ENCODE measurements around the gene CDKAL1. TPM values are rescaled to one million over a fixed set of nuclear protein-coding genes. Genes with fewer than 3 reads are reported as not detected.

The CDKAL1 gene
- total and polyA plus RNA-seq, 2 donors (not counting 3 experiments of a cell fraction or from before 2014, with no cell fraction given), result 6.1 to 20.5 TPM

DNA sequence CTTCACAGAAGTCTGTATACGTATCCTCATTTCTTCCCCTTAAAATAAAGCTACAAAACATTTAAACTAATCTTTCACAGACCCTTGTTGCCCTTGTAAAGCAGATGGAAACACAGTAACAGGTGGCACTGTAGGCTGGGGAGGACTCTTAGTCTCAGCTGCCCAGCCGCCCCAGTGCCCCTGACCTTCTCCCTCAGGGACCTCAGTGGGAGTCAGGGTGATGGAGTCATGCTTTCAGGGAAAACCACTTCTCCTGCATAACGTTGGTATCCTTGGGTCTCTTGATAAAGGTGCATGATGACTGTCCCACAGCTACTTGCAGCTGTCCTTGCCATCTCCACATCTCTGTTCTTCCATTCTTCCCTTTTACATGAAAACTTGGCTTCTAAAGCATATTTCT lies 198.6 kb downstream of the CDKAL1 start:
- CTCF ChIA-PET, result interaction anchor here (1.0 kb wide), 1 partner anchor 9 kb away, joined by 3 read pairs; no protein-coding TSS in a partner anchor
- Histone ChIP-seq H3K9me1 (replicated peaks; ENCODE audit: control insufficient read depth, extremely low read depth, insufficient read depth, low read length) (no peaks in the 10 kb centered on the region), H3K79me2 (ENCODE audit: control insufficient read depth, insufficient read depth, low read length) (no peaks in the 10 kb centered on the region), H3K9ac (replicated peaks; ENCODE audit: extremely low read depth, insufficient read depth, low read length) (no peak overlapping the region), H4K20me1 (replicated peaks; ENCODE audit: control insufficient read depth, extremely low read depth, insufficient read depth, low read length) (no peaks in the 10 kb centered on the region), H3K9me3 (replicated peaks; ENCODE audit: control insufficient read depth, insufficient read depth, low read length) (no peaks in the 10 kb centered on the region), H3K27ac (ENCODE audit: insufficient read depth, low read depth, low read length) (no peak overlapping the region), H2AFZ (ENCODE audit: low read depth, low read length) (no peak overlapping the region), H3K36me3 (ENCODE audit: control insufficient read depth in 2 of 2, extremely low read depth in 1 of 2, insufficient read depth in 2 of 2, low read length in 2 of 2) (no peaks in the 10 kb centered on the region), H3K4me2 (ENCODE audit: insufficient read depth, low read length) (no peak overlapping the region), H3K27me3 (ENCODE audit: control insufficient read depth in 2 of 2, insufficient read depth in 2 of 2, low read length in 2 of 2) (no peaks in the 10 kb centered on the region), H3K4me1 (ENCODE audit: control insufficient read depth, extremely low read depth, insufficient read depth, low read length) (no peaks in the 10 kb centered on the region), H3K4me3 (replicated peaks in 1 of 3; ENCODE audit: insufficient read depth in 1 of 3, low read depth in 1 of 3, low read length in 3 of 3) (no peak overlapping the region)
- no peak for DNase-seq (ENCODE audit: low read depth, low spot score)
- no peak for TF ChIP-seq CTCF (IDR thresholded peaks at IDR 0.05; ENCODE audit: extremely low read depth in 1 of 2, insufficient read depth in 1 of 2, low read depth in 1 of 2, low read length in 2 of 2)
- no peak for TF ChIP-seq FOS (IDR thresholded peaks at IDR 0.05; ENCODE audit: borderline replicate concordance, insufficient read depth, low read length)
- no peak for TF ChIP-seq EZH2 (IDR thresholded peaks at IDR 0.05; ENCODE audit: borderline replicate concordance, low read depth, low read length, severe bottlenecking)
- TF ChIP-seq GATA2 (IDR thresholded peaks at IDR 0.05; ENCODE audit: insufficient read depth, insufficient read length, low read depth, low read length), result no peak
- no peak for TF ChIP-seq POLR2AphosphoS5 (IDR thresholded peaks at IDR 0.05; ENCODE audit: insufficient read depth, low read depth, low read length)
- no peak for TF ChIP-seq POLR2A (IDR thresholded peaks at IDR 0.05; ENCODE audit: low read depth, low read length)
- dilution Hi-C loops (cut with MboI; ENCODE audit: extremely low pct_ligation_motif_present, low sequenced_read_pairs) (no loop called here), intact Hi-C loops (cut with micrococcal nuclease) (no loop called here)
- POLR2A ChIA-PET, result no interaction called here
- no TSS peak for BruUV-seq (replicated peaks)
- FAIRE-seq, result no peak

GRCh38 chr6:20737912-20738311 lies 203.7 kb downstream of the CDKAL1 start:
- H3K27me3 ChIP-seq (ENCODE audit: control insufficient read depth in 2 of 2, insufficient read depth in 2 of 2, low read length in 2 of 2), result no peaks in the 10 kb centered on the region
- H2AFZ ChIP-seq (ENCODE audit: low read depth, low read length), result no peak overlapping the region
- CTCF ChIA-PET, result no interaction called here
- POLR2A ChIA-PET, result no interaction called here
- FAIRE-seq (no peak), DNase-seq (ENCODE audit: low read depth, low spot score) (no peak)
- H3K4me2 ChIP-seq (ENCODE audit: insufficient read depth, low read length), result no peak overlapping the region
- no peak overlapping the region for H3K4me3 ChIP-seq (replicated peaks in 1 of 3; ENCODE audit: insufficient read depth in 1 of 3, low read depth in 1 of 3, low read length in 3 of 3)
- H3K79me2 ChIP-seq (ENCODE audit: control insufficient read depth, insufficient read depth, low read length), result no peaks in the 10 kb centered on the region
- H3K9me3 ChIP-seq (replicated peaks; ENCODE audit: control insufficient read depth, insufficient read depth, low read length), result no peaks in the 10 kb centered on the region
- H4K20me1 ChIP-seq (replicated peaks; ENCODE audit: control insufficient read depth, extremely low read depth, insufficient read depth, low read length), result no peaks in the 10 kb centered on the region
- intact Hi-C loops (cut with micrococcal nuclease), result no loop called here
- TF ChIP-seq MAX (IDR thresholded peaks at IDR 0.05; ENCODE audit: insufficient read depth, insufficient read length) (no peak), POLR2AphosphoS5 (IDR thresholded peaks at IDR 0.05; ENCODE audit: insufficient read depth, low read depth, low read length) (no peak), POLR2A (IDR thresholded peaks at IDR 0.05; ENCODE audit: low read depth, low read length) (no peak), GATA2 (IDR thresholded peaks at IDR 0.05; ENCODE audit: insufficient read depth, insufficient read length, low read depth, low read length) (no peak), JUN (IDR thresholded peaks at IDR 0.05; ENCODE audit: borderline replicate concordance, insufficient read depth, insufficient read length, low read depth) (no peak), MYC (IDR thresholded peaks at IDR 0.05; ENCODE audit: low read depth, low read length) (no peak), CTCF (IDR thresholded peaks at IDR 0.05; ENCODE audit: extremely low read depth in 1 of 2, insufficient read depth in 1 of 2, low read depth in 1 of 2, low read length in 2 of 2) (no peak), EZH2 (IDR thresholded peaks at IDR 0.05; ENCODE audit: borderline replicate concordance, low read depth, low read length, severe bottlenecking) (no peak), FOS (IDR thresholded peaks at IDR 0.05; ENCODE audit: borderline replicate concordance, insufficient read depth, low read length) (no peak)
- H3K4me1 ChIP-seq (ENCODE audit: control insufficient read depth, extremely low read depth, insufficient read depth, low read length), result no peaks in the 10 kb centered on the region
- BruUV-seq (replicated peaks), result no TSS peak
- no peaks in the 10 kb centered on the region for H3K9me1 ChIP-seq (replicated peaks; ENCODE audit: control insufficient read depth, extremely low read depth, insufficient read depth, low read length)
- no peak overlapping the region for H3K27ac ChIP-seq (ENCODE audit: insufficient read depth, low read depth, low read length)
- dilution Hi-C loops (cut with MboI; ENCODE audit: extremely low pct_ligation_motif_present, low sequenced_read_pairs), result no loop called here
- no peaks in the 10 kb centered on the region for H3K36me3 ChIP-seq (ENCODE audit: control insufficient read depth in 2 of 2, extremely low read depth in 1 of 2, insufficient read depth in 2 of 2, low read length in 2 of 2)
- H3K9ac ChIP-seq (replicated peaks; ENCODE audit: extremely low read depth, insufficient read depth, low read length), result no peak overlapping the region
